ENCODE results near the gene CDC14A.

GRCh38 chr1:100305954-100306353 is 46.4 kb upstream of the CDC14A start:
- TF ChIP-seq CTCF (IDR thresholded peaks at IDR 0.05; ENCODE audit: insufficient read depth, low read length): no peak
- TF ChIP-seq GABPA (IDR thresholded peaks at IDR 0.05; ENCODE audit: low read depth): no peak
